GM18907 (cell line): ENCODE data around the gene NDUFC2.
"Not testable (repeated sequence)": the region's sequence is repeated elsewhere in the genome, so short reads cannot be mapped to it uniquely, and the experiment has no call there.

Experiments
- ATAC-seq: cut with Tn5 transposase; IDR thresholded peaks from one replicate; pipeline ENCODE4 v1.9.1; 2021; ENCODE audit warnings: mild to moderate bottlenecking, moderate library complexity; ENCODE audit not compliant: unreplicated experiment

The NDUFC2 gene

GRCh38 chr11:78056093-78056492, 23.6 kb downstream of the NDUFC2 start:
- no peak for ATAC-seq

GRCh38 chr11:78054971-78055370, 24.7 kb downstream of the NDUFC2 start:
- no peak for ATAC-seq

- no peak for ATAC-seq
Measured at GRCh38 chr11:78050964-78051831, 28.5 kb downstream of the NDUFC2 start.

GRCh38 chr11:78049348-78049747, 30.3 kb downstream of the NDUFC2 start:
- ATAC-seq: no peak

GRCh38 chr11:78048561-78048960, 31.1 kb downstream of the NDUFC2 start:
- no peak for ATAC-seq

GRCh38 chr11:78046486-78046854, 33.2 kb downstream of the NDUFC2 start:
- ATAC-seq: no peak

- ATAC-seq: peak; percentile 60
Measured at GRCh38 chr11:78045851-78046485, 33.7 kb downstream of the NDUFC2 start.

- no peak for ATAC-seq
Measured at GRCh38 chr11:78044706-78045105, 35.0 kb downstream of the NDUFC2 start.

GRCh38 chr11:78041843-78042440, 37.7 kb downstream of the NDUFC2 start:
- no peak for ATAC-seq

GRCh38 chr11:78041380-78041719, 38.3 kb downstream of the NDUFC2 start:
- ATAC-seq: not testable (repeated sequence)

- no peak for ATAC-seq
Measured at GRCh38 chr11:78040691-78041379, 38.8 kb downstream of the NDUFC2 start.

- ATAC-seq: peak; percentile 72
Measured at GRCh38 chr11:78039919-78040671, 39.6 kb downstream of the NDUFC2 start.

- ATAC-seq: no peak
Measured at GRCh38 chr11:78039391-78039918, 40.2 kb downstream of the NDUFC2 start.

- ATAC-seq: no peak
Measured at GRCh38 chr11:78038697-78039313, 40.9 kb downstream of the NDUFC2 start.

- no peak for ATAC-seq
Measured at GRCh38 chr11:78037825-78038620, 41.6 kb downstream of the NDUFC2 start.

- no peak for ATAC-seq
Measured at GRCh38 chr11:78037056-78037455, 42.6 kb downstream of the NDUFC2 start.

GRCh38 chr11:78036313-78036712, 43.3 kb downstream of the NDUFC2 start:
- no peak for ATAC-seq

GRCh38 chr11:78034623-78035022, 45.0 kb downstream of the NDUFC2 start:
- no peak for ATAC-seq

- no peak for ATAC-seq
Measured at GRCh38 chr11:78033040-78033439, 46.6 kb downstream of the NDUFC2 start.
